Aorta (tissue), 5 donors: ENCODE data around the gene DOCK8. TPM values are rescaled to one million over a fixed set of nuclear protein-coding genes. Genes with fewer than 3 reads are reported as not detected.

Source experiments
- ATAC-seq: fragments of 200-7000 bp; cut with Tn5 transposase; one replicate; pipeline ENCODE4 v1.9.1; 2022; ENCODE audit warnings: moderate library complexity; ENCODE audit not compliant: low FRiP score
- DNase-seq, 2 donors: peaks; one replicate each; pipeline ENCODE4 v3.0.0-alpha.2; 2020
- H3K27ac ChIP-seq, 2 donors: one replicate each; pipeline ENCODE4 v1.5.1; 2013; ENCODE audit warnings: low read length in 2 of 2, mild to moderate bottlenecking in 2 of 2, moderate library complexity in 2 of 2, control low read depth in 1 of 2, inconsistent platforms in 1 of 2, low read depth in 1 of 2
- H3K27me3 ChIP-seq, 2 donors: one replicate each; pipeline ENCODE4 v1.6.1; 2013; ENCODE audit warnings: control low read depth in 1 of 2, low read length in 1 of 2, mild to moderate bottlenecking in 1 of 2, moderate library complexity in 1 of 2; ENCODE audit not compliant: insufficient read depth in 2 of 2, control insufficient read depth in 1 of 2
- H3K36me3 ChIP-seq, 2 donors: one replicate each; pipeline ENCODE4 v1.6.1; 2013; ENCODE audit warnings: control low read depth in 1 of 2, low read length in 1 of 2, mild to moderate bottlenecking in 1 of 2; ENCODE audit not compliant: insufficient read depth in 2 of 2, control insufficient read depth in 1 of 2
- H3K4me1 ChIP-seq, 2 donors: one replicate each; pipeline ENCODE4 v1.6.1; 2013; ENCODE audit warnings: low read length in 2 of 2, control low read depth in 1 of 2, mild to moderate bottlenecking in 1 of 2, moderate library complexity in 1 of 2; ENCODE audit not compliant: insufficient read depth in 2 of 2, control insufficient read depth in 1 of 2
- H3K4me3 ChIP-seq, 2 donors: one replicate each; pipeline ENCODE4 v1.5.1; 2013; ENCODE audit warnings: low read length in 2 of 2, control low read depth in 1 of 2, mild to moderate bottlenecking in 1 of 2
- H3K9me3 ChIP-seq: one replicate; pipeline ENCODE4 v1.6.1; 2013; ENCODE audit warnings: mild to moderate bottlenecking, low read length; ENCODE audit not compliant: control insufficient read depth
- WGBS, 2 donors: extraction: QIAGEN DNeasy Blood & Tissue Kit; methylation state at CpG; one replicate each; pipeline ENCODE4 v1.1.7; 2013; 5-methylcytosine and 5-hydroxymethylcytosine counted together
- intact Hi-C, 2 donors: fragments of 100-400 bp; cut with DNase I; formaldehyde crosslinking; loops; one replicate each; pipeline versions ENCODE4 v1.14.2 to v1.15.0; 2022
- polyA plus RNA-seq, 2 donors: library from polyadenylated mRNA; stranded (reverse); fragments of 200-250 nt; gene quantifications; one replicate each; pipeline ENCODE4 v1.2.3, GENCODE V29; 2013
- total RNA-seq, 2 donors: library from RNA; stranded (reverse); fragmentation: NEBNext Ultra II Directional; extraction: Animal tissue kit (Norgen Biotek cat#: 25700); gene quantifications; one replicate each; pipeline ENCODE4 v1.2.1, GENCODE V29; 2021
- donor health status: healthy with polysubstance abuse.
- donor health status: Bipolar disorder and iron deficiency.
- donor health status: DM: no; HTN: no; CAD: no.
- donor health status: DM: no; HTN: no; CAD: no.
- donor health status: DM: yes; HTN: yes; CAD: no.

The DOCK8 gene
- total and polyA plus RNA-seq, 4 donors, result 2.0 to 42.8 (median 11.5) TPM

DNA sequence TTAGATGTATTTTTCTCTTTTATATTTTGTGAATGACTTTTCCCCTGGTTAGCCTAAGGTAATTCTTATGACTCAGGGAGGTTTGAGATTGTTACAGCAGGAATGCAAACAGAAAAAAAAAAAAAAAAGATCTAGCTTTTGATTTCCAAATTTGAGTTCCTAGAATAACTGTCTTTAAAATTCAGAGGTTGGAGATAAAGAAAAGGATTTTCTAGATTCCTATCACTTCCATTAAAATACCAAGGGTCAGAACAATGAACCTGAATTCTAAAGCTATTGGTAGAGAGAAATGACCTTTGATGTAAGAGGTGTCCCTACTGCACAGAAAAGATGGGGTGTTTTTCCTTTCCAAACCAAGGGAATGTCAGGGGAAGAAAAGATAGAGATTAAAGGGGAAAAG lies 262.5 kb downstream of the DOCK8 start:
- DNase-seq, result no peak
- Histone ChIP-seq H3K36me3 (no peaks in the 10 kb centered on the region), H3K27me3 (no peaks in the 10 kb centered on the region), H3K4me1 (no peaks in the 10 kb centered on the region), H3K9me3 (peaks cover 3% of the 10 kb centered on the region), H3K27ac (no peak overlapping the region), H3K4me3 (no peak overlapping the region)
- no peak for ATAC-seq
- intact Hi-C loops, result no loop called here

DNA sequence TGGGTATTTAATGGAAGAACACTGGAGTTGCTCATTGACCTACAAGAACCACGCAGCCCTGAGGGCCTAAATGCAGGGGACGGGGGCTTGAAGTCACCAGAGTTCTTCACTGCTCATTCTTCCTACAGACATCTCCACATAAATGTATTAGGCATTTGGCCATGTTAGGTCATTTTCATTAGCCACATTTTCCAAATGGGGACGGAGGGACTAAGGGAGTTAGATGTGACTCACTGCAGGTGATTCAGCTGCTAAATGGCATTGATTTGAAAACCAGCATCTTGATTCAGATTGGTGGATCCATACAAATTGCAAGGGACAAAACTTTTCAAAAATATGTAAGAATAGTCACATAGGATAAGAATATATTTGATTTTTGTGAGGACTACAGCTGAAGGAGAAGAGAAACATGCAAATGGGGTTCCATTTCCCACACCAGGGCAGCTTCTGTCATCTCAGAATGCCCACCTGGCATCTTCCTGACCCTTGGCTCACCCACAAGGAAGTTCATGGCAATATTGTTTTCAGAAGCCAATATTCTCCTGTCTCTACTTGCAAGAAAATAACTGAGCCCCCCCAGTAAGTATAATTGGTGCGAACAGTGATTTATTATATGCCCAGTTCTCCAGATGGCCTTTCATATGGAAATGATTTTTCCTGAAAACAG lies 264.8 kb downstream of the DOCK8 start:
- Histone ChIP-seq H3K4me1 (no peaks in the 10 kb centered on the region), H3K27ac (no peak overlapping the region), H3K9me3 (peaks cover 6% of the 10 kb centered on the region), H3K27me3 (no peaks in the 10 kb centered on the region), H3K36me3 (no peaks in the 10 kb centered on the region), H3K4me3 (no peak overlapping the region)
- intact Hi-C loops, result no loop called here
- WGBS, 2 donors, result 66 to 72% methylated on average over 4 of the region's 4 CpGs
- no peak for ATAC-seq
- DNase-seq, result no peak

DNA sequence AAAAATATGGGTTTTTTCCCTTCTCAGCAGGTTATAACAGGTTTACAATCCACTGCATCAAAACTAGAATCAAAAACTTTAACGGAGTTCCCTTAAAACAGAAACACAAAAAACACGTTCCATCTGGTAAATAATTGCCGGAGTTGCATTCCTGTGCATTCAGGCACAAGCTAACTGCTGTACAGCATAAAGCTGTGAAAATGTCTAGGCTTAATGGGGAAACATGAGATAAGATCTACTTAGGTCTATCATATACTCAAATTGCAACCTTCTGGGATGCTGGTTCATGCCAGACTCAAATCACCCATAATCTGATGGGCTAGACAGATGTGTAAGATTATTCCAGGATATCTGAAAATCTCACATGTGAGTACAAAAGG lies 265.3 kb downstream of the DOCK8 start:
- no peaks in the 10 kb centered on the region for H3K27me3 ChIP-seq
- H3K4me3 ChIP-seq, result no peak overlapping the region
- H3K36me3 ChIP-seq, result no peaks in the 10 kb centered on the region
- no peak for DNase-seq
- H3K4me1 ChIP-seq, result no peaks in the 10 kb centered on the region
- no peak overlapping the region for H3K27ac ChIP-seq
- no peak for ATAC-seq
- peaks cover 6% of the 10 kb centered on the region for H3K9me3 ChIP-seq
- intact Hi-C loops, result no loop called here
- WGBS, 2 donors, result 94 to 96% methylated on average over 3 of the region's 3 CpGs

DNA sequence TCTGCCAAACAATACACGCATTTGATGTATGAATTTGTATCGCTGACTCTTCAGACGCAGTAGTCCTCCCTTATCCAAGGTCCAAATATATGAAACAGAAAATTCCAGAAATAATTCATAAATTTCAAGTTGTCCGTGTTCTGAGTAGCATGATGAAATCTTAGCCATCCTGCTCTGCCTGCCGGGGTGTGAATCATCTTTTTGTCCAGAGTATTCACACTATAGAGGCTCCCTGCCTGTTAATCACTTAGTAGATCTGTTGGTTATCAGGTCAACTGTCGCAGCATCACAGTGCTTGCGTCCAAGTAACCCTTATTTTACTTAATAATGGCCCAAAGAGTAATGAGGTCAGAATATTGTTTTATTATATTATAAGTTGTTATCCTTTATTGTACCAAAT lies 268.1 kb downstream of the DOCK8 start:
- intact Hi-C loops, result no loop called here
- ATAC-seq, result no peak
- Histone ChIP-seq H3K4me3 (no peak overlapping the region), H3K36me3 (no peaks in the 10 kb centered on the region), H3K27ac (no peak overlapping the region), H3K27me3 (no peaks in the 10 kb centered on the region), H3K9me3 (peaks cover 6% of the 10 kb centered on the region), H3K4me1 (no peaks in the 10 kb centered on the region)
- DNase-seq, result no peak
- WGBS, 2 donors, result 96% methylated on average over 7 of the region's 7 CpGs

DNA sequence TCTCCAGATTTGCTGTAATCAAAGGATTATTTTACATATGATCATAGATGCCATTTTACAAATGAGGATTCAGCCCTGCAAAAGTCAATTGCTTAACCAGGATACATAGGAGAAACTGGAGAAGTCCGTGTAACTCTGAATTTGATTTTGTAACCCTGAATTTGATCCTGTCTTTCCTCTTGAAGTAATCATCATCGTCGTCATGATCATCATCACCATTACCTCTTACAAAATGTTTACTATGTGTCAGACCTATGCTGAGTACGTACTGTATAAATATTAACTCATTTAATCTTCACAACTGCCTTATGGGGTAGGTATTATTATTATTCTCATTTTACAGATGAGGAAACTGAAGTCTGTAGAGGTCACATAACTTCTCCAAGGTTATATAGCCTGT lies 271.5 kb downstream of the DOCK8 start:
- ATAC-seq, result no peak

DNA sequence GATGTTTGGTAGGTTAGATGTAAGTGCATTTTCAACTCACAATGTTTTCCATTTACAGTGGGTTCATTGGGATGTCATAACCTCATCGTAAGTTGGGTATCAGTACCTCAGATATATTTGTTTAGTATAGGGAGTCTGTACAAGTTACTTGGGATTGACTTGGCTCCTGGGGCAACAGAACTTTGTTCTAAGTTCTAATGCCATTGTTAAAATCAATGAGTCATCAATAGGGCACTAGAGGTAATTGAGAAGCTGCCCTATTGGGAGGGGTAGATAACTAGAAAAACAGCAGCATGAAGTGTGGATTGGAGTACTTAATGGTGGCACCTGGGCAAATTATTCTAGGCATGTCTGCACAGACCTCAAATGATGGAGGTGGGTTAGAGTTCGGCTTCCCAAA lies 272.8 kb downstream of the DOCK8 start:
- ATAC-seq (no peak), DNase-seq (no peak)
- H3K9me3 ChIP-seq, result peaks cover 3% of the 10 kb centered on the region
- H3K27me3 ChIP-seq, result no peaks in the 10 kb centered on the region
- WGBS, 2 donors, result 95 to 99% methylated on average over 2 of the region's 2 CpGs
- H3K4me3 ChIP-seq, result no peak overlapping the region
- H3K36me3 ChIP-seq, result no peaks in the 10 kb centered on the region
- H3K4me1 ChIP-seq, result peaks cover 0 to 2% of the 10 kb centered on the region in 2 donors
- no peak overlapping the region for H3K27ac ChIP-seq
- intact Hi-C loops, result no loop called here

More for the DNA sequence above, 271.5 kb downstream of the DOCK8 start:
- no peak for DNase-seq
- no peaks in the 10 kb centered on the region for H3K27me3 ChIP-seq
- H3K36me3 ChIP-seq, result no peaks in the 10 kb centered on the region
- no peak overlapping the region for H3K27ac ChIP-seq
- H3K9me3 ChIP-seq, result peaks cover 6% of the 10 kb centered on the region
- no peak overlapping the region for H3K4me3 ChIP-seq
- 97 to 99% methylated on average over 4 of the region's 4 CpGs for WGBS, 2 donors
- peaks cover 0 to 2% of the 10 kb centered on the region in 2 donors for H3K4me1 ChIP-seq
- intact Hi-C loops, result no loop called here

DNA sequence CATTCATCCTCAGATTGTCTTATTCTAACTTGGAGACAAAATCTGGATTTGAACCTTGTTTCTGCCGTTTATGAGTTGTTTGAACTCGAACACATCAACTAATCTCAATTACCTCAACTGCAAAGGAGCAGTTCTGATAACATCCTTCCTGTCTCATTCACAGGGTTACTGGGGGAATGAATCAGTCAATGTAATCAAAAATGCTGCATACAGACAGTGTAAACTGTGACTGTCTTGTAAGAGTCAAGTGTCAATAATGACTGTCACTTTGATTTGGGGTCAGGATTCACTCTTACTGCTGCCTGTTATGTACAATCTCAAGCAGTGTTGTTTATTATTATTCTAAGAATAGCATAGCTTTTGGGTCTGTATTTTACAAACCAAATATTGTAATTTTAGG lies 273.8 kb downstream of the DOCK8 start:
- WGBS, 2 donors, result 96% methylated on average over 2 of the region's 2 CpGs
- Histone ChIP-seq H3K4me1 (peaks cover 0 to 2% of the 10 kb centered on the region in 2 donors), H3K4me3 (no peak overlapping the region), H3K27ac (no peak overlapping the region), H3K9me3 (peaks cover 3% of the 10 kb centered on the region), H3K27me3 (no peaks in the 10 kb centered on the region), H3K36me3 (no peaks in the 10 kb centered on the region)
- intact Hi-C loops, result no loop called here
- ATAC-seq (no peak), DNase-seq (no peak)

DNA sequence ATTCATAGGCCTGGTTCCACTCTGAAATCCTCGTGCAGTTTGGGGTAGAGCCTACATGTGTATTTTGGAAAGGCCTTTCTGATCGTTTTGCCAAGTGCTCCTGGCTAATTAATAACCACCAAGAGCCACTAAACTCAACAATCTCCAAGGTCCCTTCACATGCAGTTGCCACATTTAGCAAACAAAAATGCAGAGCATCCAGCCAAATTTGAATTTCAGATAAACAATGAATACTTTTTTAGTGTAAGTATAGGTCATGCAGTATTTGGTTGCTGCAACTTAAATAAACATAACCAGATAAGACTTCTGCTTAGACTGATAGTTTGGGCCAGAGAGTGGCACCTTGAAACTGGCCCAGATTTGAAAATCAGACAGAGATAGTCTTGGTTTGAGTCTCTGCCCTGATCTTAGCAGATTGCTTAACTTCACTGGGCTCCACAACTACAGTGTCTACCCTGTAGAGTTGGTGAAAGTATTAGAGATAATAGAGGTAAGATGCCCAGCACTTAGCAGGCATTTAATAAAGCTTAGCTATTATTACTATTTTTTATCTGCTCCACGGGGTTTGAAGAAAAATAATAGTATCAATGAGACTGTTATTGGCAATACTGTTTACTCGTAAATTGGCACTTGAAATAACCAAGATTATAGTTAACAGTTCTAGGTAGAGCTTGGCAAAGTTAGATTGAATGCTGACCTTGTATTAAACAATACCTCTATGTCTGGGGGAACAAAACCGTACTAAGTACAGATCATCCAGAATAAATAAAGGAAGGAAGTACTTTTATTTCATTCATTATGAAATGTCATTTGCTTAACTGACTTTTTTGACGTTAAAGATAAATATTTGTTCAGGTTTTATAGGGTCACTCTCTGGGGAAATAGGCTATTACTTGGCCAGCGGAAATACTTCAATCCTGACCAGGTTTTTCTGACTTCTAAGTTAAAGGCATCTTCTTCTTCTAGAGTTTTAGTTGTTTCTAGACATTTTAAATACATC lies 274.8 kb downstream of the DOCK8 start:
- no peaks in the 10 kb centered on the region for H3K9me3 ChIP-seq
- DNase-seq (no peak), ATAC-seq (no peak)
- 10 to 11% methylated on average over 7 of the region's 7 CpGs for WGBS, 2 donors
- H3K4me3 ChIP-seq, result no peak overlapping the region
- peaks cover 0 to 2% of the 10 kb centered on the region in 2 donors for H3K4me1 ChIP-seq
- no peaks in the 10 kb centered on the region for H3K36me3 ChIP-seq
- intact Hi-C loops, result no loop called here
- no peaks in the 10 kb centered on the region for H3K27me3 ChIP-seq
- H3K27ac ChIP-seq, result no peak overlapping the region

DNA sequence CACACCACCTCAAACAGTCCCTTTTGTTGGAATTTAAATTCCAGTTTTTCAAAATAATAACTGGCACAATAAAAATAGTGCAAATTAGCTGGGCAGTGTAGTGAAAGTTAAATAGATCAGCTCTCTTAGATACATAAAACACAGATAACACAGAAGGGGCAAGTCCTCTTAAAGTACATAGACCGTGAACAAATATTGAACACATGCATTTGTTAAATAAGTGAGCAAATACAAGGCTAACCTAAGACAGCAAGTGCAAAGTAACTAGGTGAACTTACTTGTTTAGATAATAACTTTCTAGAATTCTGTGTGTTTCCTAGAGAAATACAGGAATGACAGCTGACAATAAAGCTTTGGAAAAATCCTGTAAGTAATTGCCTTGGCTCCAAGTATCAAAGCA lies 280.1 kb downstream of the DOCK8 start:
- H3K36me3 ChIP-seq, result no peaks in the 10 kb centered on the region
- H3K27me3 ChIP-seq, result no peaks in the 10 kb centered on the region
- DNase-seq (no peak), ATAC-seq (no peak)
- no peaks in the 10 kb centered on the region for H3K4me1 ChIP-seq
- intact Hi-C loops, result no loop called here
- H3K27ac ChIP-seq, result no peak overlapping the region
- H3K9me3 ChIP-seq, result no peaks in the 10 kb centered on the region
- no peak overlapping the region for H3K4me3 ChIP-seq
- WGBS, 2 donors, result 93 to 100% methylated on average over 1 of the region's 1 CpG
